Activated naive CD8-positive, alpha-beta T cell treated with anti-CD3 and anti-CD28 coated beads, Interleukin-2, amount 50 U/mL, for 16 hours (primary cell): Measurements from ENCODE around the gene DSG4.

Experiments used
- DNase-seq: peaks from one replicate; pipeline ENCODE4 v3.0.0-alpha.2; 2020; ENCODE audit warnings: low read depth, low spot score

The DSG4 gene

DNA sequence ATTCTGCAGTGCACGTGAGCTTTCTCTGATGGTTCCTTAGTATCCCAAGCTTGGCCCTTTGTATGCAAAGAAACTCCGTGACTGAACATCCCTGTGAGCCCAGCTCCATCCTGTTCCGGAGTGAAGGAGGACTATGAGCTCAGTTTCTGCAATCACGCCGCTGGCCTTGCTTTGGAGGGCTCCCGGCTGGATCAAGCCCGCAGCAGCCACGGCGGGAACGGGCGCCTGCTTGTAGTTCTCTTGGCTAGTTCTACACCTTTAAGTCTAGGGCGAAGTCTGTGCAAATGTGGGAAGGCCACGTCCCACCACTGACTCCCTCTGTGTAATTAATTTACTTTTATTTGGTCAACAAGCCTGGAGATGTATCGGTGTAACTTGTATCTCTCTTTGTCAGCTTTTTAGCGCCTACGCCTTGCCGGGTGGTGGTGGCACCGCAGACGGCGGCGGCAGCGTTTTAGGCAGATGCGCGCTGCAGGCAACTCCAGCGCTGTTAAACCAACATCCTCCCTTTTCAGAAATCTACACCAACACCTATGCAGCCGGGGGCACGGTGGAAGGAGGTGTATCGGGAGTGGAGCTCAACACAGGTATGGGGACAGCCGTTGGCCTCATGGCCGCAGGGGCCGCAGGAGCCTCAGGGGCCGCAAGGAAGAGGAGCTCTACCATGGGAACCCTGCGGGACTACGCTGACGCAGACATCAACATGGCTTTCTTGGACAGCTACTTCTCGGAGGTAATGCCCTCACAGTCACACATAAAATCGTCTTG, 34.3 kb downstream of the DSG4 start:
- DNase-seq = no peak

DNA sequence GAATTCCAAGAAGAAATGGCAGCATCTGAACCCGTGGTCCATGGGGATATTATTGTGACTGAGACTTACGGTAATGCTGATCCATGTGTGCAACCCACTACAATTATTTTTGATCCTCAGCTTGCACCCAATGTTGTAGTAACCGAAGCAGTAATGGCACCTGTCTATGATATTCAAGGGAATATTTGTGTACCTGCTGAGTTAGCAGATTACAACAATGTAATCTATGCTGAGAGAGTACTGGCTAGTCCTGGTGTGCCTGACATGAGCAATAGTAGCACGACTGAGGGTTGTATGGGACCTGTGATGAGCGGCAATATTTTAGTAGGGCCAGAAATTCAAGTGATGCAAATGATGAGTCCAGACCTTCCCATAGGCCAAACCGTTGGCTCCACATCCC, 36.6 kb downstream of the DSG4 start:
- DNase-seq = no peak

- no peak for DNase-seq
These were observed 41.3 kb downstream of the DSG4 start for GRCh38 chr18:31417850-31418249.

DNA sequence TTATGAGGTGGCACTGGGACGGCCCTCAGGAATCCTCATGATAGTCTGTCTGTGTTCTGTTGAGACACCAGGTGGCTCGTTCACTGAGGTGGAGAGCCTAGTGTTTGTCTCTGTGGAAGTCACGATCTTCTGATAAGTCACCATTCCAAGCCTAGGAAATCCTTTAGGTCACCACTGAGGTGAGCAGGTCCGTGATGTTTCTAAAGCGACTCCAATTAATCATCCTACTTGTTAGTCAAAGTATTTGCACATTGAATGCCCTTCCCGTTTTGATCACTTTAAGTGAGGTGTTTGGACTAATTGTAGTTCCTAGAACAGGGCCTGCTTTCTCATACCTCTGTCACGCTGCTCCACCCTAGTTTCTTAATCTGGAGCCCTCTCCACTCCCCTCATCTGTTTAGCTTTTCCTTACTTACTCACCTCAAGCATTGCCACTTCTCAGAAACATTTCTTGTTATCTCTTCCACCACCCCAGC, 42.9 kb downstream of the DSG4 start:
- no peak for DNase-seq

DNA sequence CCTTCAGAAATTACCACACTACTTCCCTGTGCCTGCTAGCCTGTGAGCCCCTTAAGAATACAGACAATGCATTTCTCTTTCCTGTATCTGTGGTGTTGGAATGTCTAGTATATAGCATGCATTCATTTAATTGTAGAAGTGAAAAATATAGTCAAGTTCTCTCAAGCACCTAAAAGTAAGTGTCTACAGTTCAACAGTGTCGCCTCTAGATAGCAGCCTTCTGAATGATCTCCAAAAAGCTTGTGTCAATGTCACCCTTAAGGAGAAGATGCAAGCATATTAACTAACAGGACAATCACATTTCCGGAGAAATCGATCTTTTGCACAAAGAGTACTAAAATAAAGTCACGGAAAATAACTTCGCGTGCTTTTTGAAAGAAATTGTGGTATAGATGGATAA, 43.5 kb downstream of the DSG4 start:
- DNase-seq = no peak

GRCh38 chr18:31420524-31420923, 43.9 kb downstream of the DSG4 start:
- DNase-seq = no peak

DNA sequence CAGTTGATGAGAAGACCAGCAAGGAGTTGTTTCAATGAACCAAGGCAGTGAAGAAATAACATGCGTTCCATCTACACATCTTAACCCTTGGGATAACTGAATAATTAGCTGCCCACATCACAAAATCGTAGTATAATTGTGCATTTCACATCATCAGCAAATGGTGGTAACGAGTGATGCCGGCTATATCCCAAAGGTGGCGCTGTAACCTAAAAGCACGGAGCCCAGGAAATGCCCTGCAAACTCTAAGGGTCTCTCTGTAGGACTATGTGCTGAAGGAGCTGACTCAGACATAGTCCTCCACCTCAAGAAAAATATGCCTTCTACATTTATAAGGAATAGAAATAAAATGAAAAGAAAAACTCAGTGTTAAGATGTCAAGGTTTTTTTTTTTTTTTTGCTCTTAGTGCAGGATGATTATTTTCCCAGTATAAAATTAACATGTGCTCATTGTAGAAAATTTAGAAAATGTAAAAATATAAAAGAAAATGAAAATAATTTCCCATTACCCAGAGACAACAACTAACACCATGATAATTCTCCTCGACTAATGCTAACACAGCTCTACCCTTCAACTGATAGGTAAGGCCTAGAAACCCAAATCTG, 47.9 kb downstream of the DSG4 start:
- DNase-seq = no peak

DNA sequence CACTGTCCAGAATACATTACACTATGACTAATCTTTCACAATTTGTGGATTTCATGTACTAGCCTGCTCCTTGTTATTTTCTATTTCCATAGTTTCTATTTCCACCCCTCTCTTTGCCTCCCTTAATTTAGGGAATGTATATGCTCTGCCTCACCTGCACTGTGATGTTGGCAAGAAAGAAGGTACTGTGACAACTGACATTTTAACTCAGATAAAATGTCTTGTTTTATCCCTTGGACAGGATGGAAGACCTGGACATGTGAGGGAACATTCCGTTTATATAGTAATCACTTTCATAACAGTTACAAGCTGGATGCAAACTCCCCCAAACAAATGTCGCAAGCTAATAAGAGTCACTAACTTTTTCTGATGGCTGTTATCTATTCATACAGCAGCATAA, 49.4 kb downstream of the DSG4 start:
- DNase-seq = no peak

- DNase-seq = no peak
These were observed 50.4 kb downstream of the DSG4 start for GRCh38 chr18:31426871-31427406.

- no peak for DNase-seq
These were observed 51.6 kb downstream of the DSG4 start for GRCh38 chr18:31428211-31428610.

DNA sequence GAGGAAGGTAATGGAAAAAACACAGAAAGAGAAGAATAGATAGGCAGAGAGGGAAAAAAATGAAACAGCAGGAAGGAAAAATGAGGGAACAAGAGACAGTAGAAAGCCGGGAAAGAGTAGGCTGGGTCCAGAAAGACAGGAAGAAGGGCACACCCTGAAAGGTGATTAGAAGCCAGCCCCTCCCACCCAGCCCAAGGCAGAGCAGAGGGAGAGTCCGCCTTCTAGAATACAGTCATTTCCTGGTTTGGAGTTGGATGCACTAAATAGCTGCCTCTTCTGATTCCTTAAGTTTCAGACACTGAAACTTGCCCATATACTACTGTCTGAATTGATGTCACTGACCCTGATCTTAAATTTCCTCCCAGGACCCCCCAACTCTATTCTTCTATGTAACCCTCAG, 53.0 kb downstream of the DSG4 start:
- no peak for DNase-seq

GRCh38 chr18:31430072-31430471, 53.5 kb downstream of the DSG4 start:
- DNase-seq = no peak

DNA sequence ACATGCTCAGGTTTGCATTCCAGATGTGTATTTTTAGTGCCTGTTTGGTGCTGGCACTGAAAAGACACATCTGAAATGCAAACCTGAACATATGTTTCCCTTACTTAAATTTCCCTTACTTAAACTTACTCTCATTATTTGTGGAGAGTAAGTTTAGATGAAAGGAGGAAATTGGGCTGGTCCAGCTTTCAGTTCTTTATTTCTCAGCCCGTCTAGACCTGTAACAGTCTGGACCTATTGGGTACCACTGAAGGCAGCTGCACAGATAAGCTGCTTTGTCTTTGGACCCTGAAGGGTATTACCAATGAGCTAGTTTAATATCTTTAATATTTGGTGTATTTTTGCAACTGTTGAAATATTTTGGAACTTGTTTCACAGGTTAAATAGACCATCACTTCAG, 54.0 kb downstream of the DSG4 start:
- DNase-seq = no peak

DNA sequence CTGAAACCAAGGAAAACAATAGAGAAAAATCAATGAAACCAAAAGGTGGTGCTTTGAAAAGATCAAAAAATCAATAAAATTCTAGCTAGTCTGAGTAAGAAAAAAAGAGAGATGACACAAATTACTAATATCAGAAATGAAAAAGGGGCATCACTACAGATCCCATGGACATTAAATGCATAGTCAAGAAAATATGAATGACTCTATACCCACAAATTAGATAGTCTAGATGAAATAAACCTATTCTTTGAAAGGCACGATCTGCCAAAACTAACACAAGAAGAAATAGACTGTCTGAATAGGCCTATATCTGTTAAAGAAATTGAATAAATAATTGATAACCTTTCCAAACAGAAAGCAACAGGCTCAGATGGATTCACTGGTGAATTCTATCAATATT, 55.7 kb downstream of the DSG4 start:
- no peak for DNase-seq

DNA sequence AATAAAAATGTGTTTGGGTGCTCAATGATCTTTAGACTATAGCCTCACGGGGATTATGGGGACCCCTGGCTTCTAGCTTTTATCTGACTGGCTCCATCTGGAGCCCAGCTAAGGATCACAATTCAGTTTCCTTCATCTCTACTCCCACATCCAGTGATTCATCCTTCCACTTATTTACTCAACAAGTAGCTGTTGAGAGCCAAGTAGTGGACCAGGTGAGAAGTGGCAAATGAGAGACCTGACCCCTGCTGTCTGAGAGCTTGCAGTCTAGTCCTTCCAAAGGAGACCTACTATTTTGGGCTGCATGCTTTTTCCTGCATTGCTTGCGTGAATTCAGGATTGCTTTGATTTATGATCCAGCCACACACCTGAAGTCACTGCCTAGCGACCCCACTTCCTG, 60.2 kb downstream of the DSG4 start:
- no peak for DNase-seq

- DNase-seq = no peak
These were observed 61.8 kb downstream of the DSG4 start for GRCh38 chr18:31438402-31438801.

DNA sequence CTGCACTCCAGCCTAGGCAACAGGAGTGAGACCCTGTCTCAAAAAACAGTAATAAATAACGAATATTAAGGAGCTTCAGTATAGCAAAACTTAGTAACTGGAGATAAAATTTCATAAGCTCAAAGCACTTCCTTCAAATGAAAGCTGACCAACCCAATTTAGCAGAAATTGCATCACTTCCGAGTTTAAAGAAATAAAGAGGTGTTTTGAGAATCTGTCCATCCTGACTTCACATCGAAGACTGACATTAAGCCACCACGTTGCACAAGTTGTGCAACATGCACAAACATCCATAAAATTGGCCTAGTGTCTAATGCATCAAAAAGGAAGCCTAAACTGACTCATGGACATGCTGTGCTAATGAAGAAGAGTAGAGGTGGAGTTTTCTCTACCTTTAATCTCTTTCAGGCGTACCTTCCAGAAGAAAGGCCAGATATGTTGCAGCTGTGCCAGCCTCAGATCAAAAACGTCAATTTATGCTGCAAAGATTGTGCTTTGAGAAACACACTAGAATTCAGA, 63.3 kb downstream of the DSG4 start:
- DNase-seq = no peak

DNA sequence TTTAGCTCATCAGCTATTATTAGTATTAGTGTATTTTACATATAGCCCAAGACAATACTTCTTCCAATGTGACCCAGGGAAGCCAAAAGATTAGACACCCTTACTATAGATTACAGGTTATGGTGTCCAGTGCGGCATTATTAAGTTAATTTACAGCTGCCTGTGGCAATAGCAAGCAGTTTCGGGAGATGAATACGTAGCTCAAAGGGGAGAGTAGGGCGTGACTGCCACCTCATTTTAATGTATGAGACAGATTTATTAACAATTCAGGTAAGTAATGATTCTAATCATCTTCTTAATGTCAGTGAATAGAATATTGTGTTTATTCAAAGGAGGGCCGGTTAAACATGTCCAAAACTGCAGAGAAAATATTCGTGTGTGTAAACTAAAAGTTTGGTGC, 64.2 kb downstream of the DSG4 start:
- DNase-seq = no peak

- no peak for DNase-seq
These were observed 64.9 kb downstream of the DSG4 start for GRCh38 chr18:31441493-31441892.

DNA sequence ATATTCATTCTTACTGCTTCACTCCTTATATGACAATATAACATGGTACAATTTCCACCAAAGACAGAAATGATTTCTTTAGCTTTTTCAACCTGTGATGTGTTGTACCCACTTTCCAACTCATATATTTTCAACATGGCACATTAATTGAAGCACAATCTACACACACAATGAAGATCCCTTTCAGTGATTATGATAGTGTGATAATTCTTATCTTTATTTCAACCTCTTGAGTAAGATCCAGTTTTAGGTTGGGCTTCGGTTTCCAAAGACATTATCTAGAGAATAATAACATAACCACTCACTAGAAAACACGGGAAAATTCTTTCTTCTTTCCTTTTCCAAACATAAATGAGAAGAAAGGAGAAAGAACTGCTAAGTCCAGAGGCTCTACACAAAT, 67.6 kb downstream of the DSG4 start:
- no peak for DNase-seq

- no peak for DNase-seq
These were observed 69.3 kb downstream of the DSG4 start for GRCh38 chr18:31445908-31446307.

DNA sequence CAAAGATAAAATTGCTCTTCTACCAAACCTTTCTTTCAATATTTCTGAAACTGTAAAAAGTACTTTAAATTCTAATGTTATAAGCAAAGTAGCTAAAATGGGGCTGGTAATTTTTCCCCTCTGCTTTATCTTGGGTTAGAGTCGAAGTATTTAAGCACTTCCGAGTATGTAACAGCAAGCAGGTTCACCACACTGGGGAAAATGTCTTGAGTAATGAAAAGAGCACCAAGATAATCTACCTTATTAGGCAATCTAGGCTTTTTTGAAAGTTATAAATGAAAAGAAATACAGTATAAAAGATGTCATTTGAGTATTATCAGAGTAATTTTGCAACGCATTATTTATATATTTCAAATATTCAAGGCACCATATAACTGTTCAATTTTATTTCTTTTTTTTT, 70.3 kb downstream of the DSG4 start:
- DNase-seq = no peak
